ENCODE measurements around the gene GRM4. TPM values are rescaled to one million over a fixed set of nuclear protein-coding genes. Genes with fewer than 3 reads are reported as not detected.

The GRM4 gene
- total RNA-seq, 4 donors from 2014 or later, result not detected

GRCh38 chr6:34003962-34004361, 141.9 kb downstream of the GRM4 start:
- TF ChIP-seq CTCF (IDR thresholded peaks at IDR 0.05) (no peak), POLR2A (IDR thresholded peaks at IDR 0.05) (no peak)
- H3K4me1 ChIP-seq, result no peaks in the 10 kb centered on the region
- no peak overlapping the region for H3K27ac ChIP-seq
- H3K36me3 ChIP-seq, result no peaks in the 10 kb centered on the region
- H3K9me3 ChIP-seq, result no peaks in the 10 kb centered on the region
- no peaks in the 10 kb centered on the region for H3K27me3 ChIP-seq
- H3K4me3 ChIP-seq, result no peak overlapping the region
- no peak for DNase-seq

GRCh38 chr6:34001706-34002621, 143.9 kb downstream of the GRM4 start:
- no peaks in the 10 kb centered on the region for H3K9me3 ChIP-seq

GRCh38 chr6:34000281-34000680, 145.6 kb downstream of the GRM4 start:
- no peaks in the 10 kb centered on the region for H3K27me3 ChIP-seq
- H3K27ac ChIP-seq, result no peak overlapping the region
- H3K4me3 ChIP-seq, result no peak overlapping the region
- DNase-seq, result peak in 1 of 3 donors; percentile 44
- peaks cover 0 to 2% (median 0%) of the 10 kb centered on the region in 4 donors for H3K4me1 ChIP-seq
- no peaks in the 10 kb centered on the region for H3K36me3 ChIP-seq
- TF ChIP-seq CTCF (IDR thresholded peaks at IDR 0.05) (no peak), POLR2A (IDR thresholded peaks at IDR 0.05) (no peak)
- no peaks in the 10 kb centered on the region for H3K9me3 ChIP-seq

More at GRCh38 chr6:34001706-34002621, 143.9 kb downstream of the GRM4 start:
- no peaks in the 10 kb centered on the region for H3K4me1 ChIP-seq
- peak in 1 of 3 donors; percentile 41 for DNase-seq
- no peaks in the 10 kb centered on the region for H3K36me3 ChIP-seq
- H3K4me3 ChIP-seq, result no peak overlapping the region
- no peaks in the 10 kb centered on the region for H3K27me3 ChIP-seq
- no peak overlapping the region for H3K27ac ChIP-seq
- no peak for TF ChIP-seq POLR2A (IDR thresholded peaks at IDR 0.05)
- no peak for TF ChIP-seq CTCF (IDR thresholded peaks at IDR 0.05)

GRCh38 chr6:33999567-33999966, 146.3 kb downstream of the GRM4 start:
- H3K4me3 ChIP-seq, result no peak overlapping the region
- peak in 1 of 3 donors; percentile 5 for DNase-seq
- TF ChIP-seq POLR2A (IDR thresholded peaks at IDR 0.05), result no peak
- no peak for TF ChIP-seq CTCF (IDR thresholded peaks at IDR 0.05)
- H3K4me1 ChIP-seq, result peaks cover 0 to 7% (median 0%) of the 10 kb centered on the region in 4 donors
- H3K27me3 ChIP-seq, result no peaks in the 10 kb centered on the region
- no peaks in the 10 kb centered on the region for H3K9me3 ChIP-seq
- H3K36me3 ChIP-seq, result no peaks in the 10 kb centered on the region
- no peak overlapping the region for H3K27ac ChIP-seq

- H3K4me3 ChIP-seq, result no peak overlapping the region
- no peaks in the 10 kb centered on the region for H3K36me3 ChIP-seq
- H3K4me1 ChIP-seq, result peaks cover 0 to 7% (median 0%) of the 10 kb centered on the region in 4 donors
- no peaks in the 10 kb centered on the region for H3K27me3 ChIP-seq
- no peak overlapping the region for H3K27ac ChIP-seq
- H3K9me3 ChIP-seq, result no peaks in the 10 kb centered on the region
- TF ChIP-seq POLR2A (IDR thresholded peaks at IDR 0.05), result no peak
- TF ChIP-seq CTCF (IDR thresholded peaks at IDR 0.05), result no peak
- DNase-seq, result no peak
These were observed 147.2 kb downstream of the GRM4 start for GRCh38 chr6:33998660-33999059.

Measured in Peyer's patch (tissue), 4 donors.